Nephron (organoid): Measurements from ENCODE around the gene ACVR1.

Experiments
- H3K27ac Mint-ChIP-seq, 3 experiments: 2 replicates each; pipeline ENCODE4 v1.8.0; 2020; ENCODE audit warnings: mixed read lengths in 3 of 3, mild to moderate bottlenecking in 2 of 3, moderate library complexity in 1 of 3
- H3K27me3 Mint-ChIP-seq: 2 replicates; pipeline ENCODE4 v1.8.0; 2021; ENCODE audit warnings: low read depth, mild to moderate bottlenecking, moderate library complexity, mixed read lengths
- H3K36me3 Mint-ChIP-seq: 2 replicates; pipeline ENCODE4 v1.8.0; 2020; ENCODE audit warnings: low read depth, mixed read lengths
- H3K4me1 Mint-ChIP-seq: 2 replicates; pipeline ENCODE4 v1.8.0; 2020; ENCODE audit warnings: mixed read lengths
- H3K4me3 Mint-ChIP-seq, 3 experiments: 2 replicates each; pipeline ENCODE4 v1.8.0; 2020; ENCODE audit warnings: mild to moderate bottlenecking in 3 of 3, mixed read lengths in 3 of 3, moderate library complexity in 2 of 3
- H3K9me3 Mint-ChIP-seq: 2 replicates; pipeline ENCODE4 v1.8.0; 2020; ENCODE audit warnings: mixed read lengths
- CTCF ChIP-seq, 3 experiments: fragments of 200-600 bp; sonication (generic); IDR thresholded peaks; one replicate each; pipeline ENCODE4 v1.5.0; 2021; ENCODE audit warnings: antibody characterized with exemption in 3 of 3; ENCODE audit not compliant: unreplicated experiment in 3 of 3

Gene ACVR1

GRCh38 chr2:157920736-157921135 lies 44.6 kb upstream of the ACVR1 start:
- Mint-ChIP-seq H3K27ac (no peak overlapping the region), H3K36me3 (no peaks in the 10 kb centered on the region), H3K4me3 (no peak overlapping the region), H3K4me1 (no peaks in the 10 kb centered on the region), H3K27me3 (peaks cover 3% of the 10 kb centered on the region), H3K9me3 (no peaks in the 10 kb centered on the region)
- TF ChIP-seq CTCF (IDR thresholded peaks at IDR 0.05; ENCODE audit: unreplicated experiment in 3 of 3) = no peak

- H3K4me1 Mint-ChIP-seq = no peaks in the 10 kb centered on the region
- H3K27me3 Mint-ChIP-seq = peaks cover 3% of the 10 kb centered on the region
- no peaks in the 10 kb centered on the region for H3K36me3 Mint-ChIP-seq
- TF ChIP-seq CTCF (IDR thresholded peaks at IDR 0.05; ENCODE audit: unreplicated experiment in 3 of 3) = no peak
- no peak overlapping the region for H3K4me3 Mint-ChIP-seq
- no peak overlapping the region for H3K27ac Mint-ChIP-seq
- H3K9me3 Mint-ChIP-seq = no peaks in the 10 kb centered on the region
Measured at GRCh38 chr2:157919181-157919580, 43.1 kb upstream of the ACVR1 start.

- peaks cover 3% of the 10 kb centered on the region for H3K27me3 Mint-ChIP-seq
- no peaks in the 10 kb centered on the region for H3K9me3 Mint-ChIP-seq
- H3K4me3 Mint-ChIP-seq = no peak overlapping the region
- no peaks in the 10 kb centered on the region for H3K4me1 Mint-ChIP-seq
- no peaks in the 10 kb centered on the region for H3K36me3 Mint-ChIP-seq
- H3K27ac Mint-ChIP-seq = no peak overlapping the region
- TF ChIP-seq CTCF (IDR thresholded peaks at IDR 0.05; ENCODE audit: unreplicated experiment in 3 of 3) = no peak
Measured at GRCh38 chr2:157918319-157918718, 42.2 kb upstream of the ACVR1 start.

GRCh38 chr2:157911750-157912149 lies 35.6 kb upstream of the ACVR1 start:
- Mint-ChIP-seq H3K9me3 (no peaks in the 10 kb centered on the region), H3K36me3 (no peaks in the 10 kb centered on the region), H3K4me3 (no peak overlapping the region), H3K4me1 (no peaks in the 10 kb centered on the region), H3K27ac (no peak overlapping the region), H3K27me3 (no peaks in the 10 kb centered on the region)
- no peak for TF ChIP-seq CTCF (IDR thresholded peaks at IDR 0.05; ENCODE audit: unreplicated experiment in 3 of 3)

- TF ChIP-seq CTCF (IDR thresholded peaks at IDR 0.05; ENCODE audit: unreplicated experiment in 3 of 3) = no peak
- H3K27me3 Mint-ChIP-seq = no peaks in the 10 kb centered on the region
- H3K36me3 Mint-ChIP-seq = no peaks in the 10 kb centered on the region
- no peak overlapping the region for H3K4me3 Mint-ChIP-seq
- H3K27ac Mint-ChIP-seq = no peak overlapping the region
- H3K9me3 Mint-ChIP-seq = no peaks in the 10 kb centered on the region
- no peaks in the 10 kb centered on the region for H3K4me1 Mint-ChIP-seq
Measured at GRCh38 chr2:157911246-157911645, 35.1 kb upstream of the ACVR1 start.

GRCh38 chr2:157905092-157905491 lies 29.0 kb upstream of the ACVR1 start:
- no peak overlapping the region for H3K4me3 Mint-ChIP-seq
- no peak overlapping the region for H3K27ac Mint-ChIP-seq

More at GRCh38 chr2:157905092-157905491, 29.0 kb upstream of the ACVR1 start:
- H3K36me3 Mint-ChIP-seq = no peaks in the 10 kb centered on the region
- peaks cover 7% of the 10 kb centered on the region for H3K4me1 Mint-ChIP-seq
- H3K9me3 Mint-ChIP-seq = no peaks in the 10 kb centered on the region
- no peaks in the 10 kb centered on the region for H3K27me3 Mint-ChIP-seq
- TF ChIP-seq CTCF (IDR thresholded peaks at IDR 0.05; ENCODE audit: unreplicated experiment in 3 of 3) = no peak
